ENCODE data around the gene AUP1. TPM values are rescaled to one million over a fixed set of nuclear protein-coding genes. Genes with fewer than 3 reads are reported as not detected.

The AUP1 gene
- polyA plus RNA-seq, 12 donors: 53.8 to 89.9 (median 64.6) TPM; not detected in 1

Other genes with a start within 250 kb of the AUP1 start
- gene SLC4A5, start 186.3 kb downstream of the AUP1 start, polyA plus RNA-seq (ENCODE audit: insufficient read length in 12 of 12): 10 to 100 TPM in 1 of 12 donors, 1 to 10 TPM in 10, not detected in 1; 1.4 to 12.3 (median 2.4) TPM
- 100 to 1,000 TPM in 4 of 12 donors, 10 to 100 TPM in 7, not detected in 1; 81.5 to 146 (median 93.2) TPM for gene DCTN1, start 149.4 kb downstream of the AUP1 start, polyA plus RNA-seq (ENCODE audit: insufficient read length in 12 of 12)
- gene C2orf81, start 108.1 kb downstream of the AUP1 start, polyA plus RNA-seq (ENCODE audit: insufficient read length in 12 of 12): 1 to 10 TPM in 10 of 12 donors, not detected in 2; 1.6 to 3.8 (median 2.0) TPM
- 10 to 100 TPM in 6 of 12 donors, 1 to 10 TPM in 5, not detected in 1; 7.6 to 19.8 (median 10.0) TPM for gene WDR54, start 108.0 kb downstream of the AUP1 start, polyA plus RNA-seq (ENCODE audit: insufficient read length in 12 of 12)
- gene RTKN, start 87.8 kb downstream of the AUP1 start, polyA plus RNA-seq (ENCODE audit: insufficient read length in 12 of 12): 10 to 100 TPM in 11 of 12 donors, not detected in 1; 32.5 to 58.4 (median 47.7) TPM
- gene INO80B, start 74.6 kb downstream of the AUP1 start, polyA plus RNA-seq (ENCODE audit: insufficient read length in 12 of 12): 10 to 100 TPM in 11 of 12 donors, not detected in 1; 12.8 to 42.3 (median 16.1) TPM
- gene WBP1, start 71.3 kb downstream of the AUP1 start, polyA plus RNA-seq (ENCODE audit: insufficient read length in 12 of 12): 10 to 100 TPM in 11 of 12 donors, not detected in 1; 41.4 to 76.6 (median 52.2) TPM
- 10 to 100 TPM in 11 of 12 donors, not detected in 1; 25.7 to 85.9 (median 32.7) TPM for gene MOGS, start 64.3 kb downstream of the AUP1 start, polyA plus RNA-seq (ENCODE audit: insufficient read length in 12 of 12)
- gene MRPL53, start 57.0 kb downstream of the AUP1 start, polyA plus RNA-seq (ENCODE audit: insufficient read length in 12 of 12): 10 to 100 TPM in 11 of 12 donors, not detected in 1; 40.9 to 97.0 (median 56.2) TPM
- 10 to 100 TPM in 4 of 12 donors, 1 to 10 TPM in 7, not detected in 1; 5.4 to 14.4 (median 8.5) TPM for gene CCDC142, start 46.7 kb downstream of the AUP1 start, polyA plus RNA-seq (ENCODE audit: insufficient read length in 12 of 12)
- gene TTC31, start 46.6 kb downstream of the AUP1 start, polyA plus RNA-seq (ENCODE audit: insufficient read length in 12 of 12): 10 to 100 TPM in 11 of 12 donors, not detected in 1; 15.3 to 36.6 (median 19.2) TPM
- 1 to 10 TPM in 2 of 12 donors, under 1 TPM in 7, not detected in 3; 0.27 to 1.5 (median 0.78) TPM for gene LBX2, start 30.1 kb downstream of the AUP1 start, polyA plus RNA-seq (ENCODE audit: insufficient read length in 12 of 12)
- gene PCGF1, start 22.0 kb downstream of the AUP1 start, polyA plus RNA-seq (ENCODE audit: insufficient read length in 12 of 12): 10 to 100 TPM in 10 of 12 donors, not detected in 2; 10.4 to 19.6 (median 13.0) TPM
- under 1 TPM in 2 of 12 donors, not detected in 10; 0.08 to 0.43 TPM for gene TLX2, start 15.3 kb downstream of the AUP1 start, polyA plus RNA-seq (ENCODE audit: insufficient read length in 12 of 12)
- gene DQX1, start 3.5 kb downstream of the AUP1 start, polyA plus RNA-seq (ENCODE audit: insufficient read length in 12 of 12): 10 to 100 TPM in 1 of 12 donors, 1 to 10 TPM in 3, under 1 TPM in 3, not detected in 5; 0.08 to 15.4 (median 1.0) TPM
- 10 to 100 TPM in 11 of 12 donors, not detected in 1; 20.1 to 30.4 (median 27.9) TPM for gene HTRA2, start 227 bp upstream of the AUP1 start, polyA plus RNA-seq (ENCODE audit: insufficient read length in 12 of 12)
- 1 to 10 TPM in 10 of 12 donors, not detected in 2; 6.5 to 9.6 (median 7.5) TPM for gene LOXL3, start 24.2 kb upstream of the AUP1 start, polyA plus RNA-seq (ENCODE audit: insufficient read length in 12 of 12)
- gene DOK1, start 25.0 kb upstream of the AUP1 start, polyA plus RNA-seq (ENCODE audit: insufficient read length in 12 of 12): 10 to 100 TPM in 1 of 12 donors, 1 to 10 TPM in 10, not detected in 1; 4.7 to 28.7 (median 6.0) TPM
- gene M1AP, start 118.6 kb upstream of the AUP1 start, polyA plus RNA-seq (ENCODE audit: insufficient read length in 12 of 12): 1 to 10 TPM in 1 of 12 donors, under 1 TPM in 5, not detected in 6; 0.08 to 1.4 (median 0.27) TPM
- 1 to 10 TPM in 10 of 12 donors, not detected in 2; 2.3 to 5.0 (median 3.7) TPM for gene SEMA4F, start 124.5 kb upstream of the AUP1 start, polyA plus RNA-seq (ENCODE audit: insufficient read length in 12 of 12)

Measured in muscle of arm (tissue), 12 donors.